ENCODE measurements around the gene TMEM63C.

Gene TMEM63C

DNA sequence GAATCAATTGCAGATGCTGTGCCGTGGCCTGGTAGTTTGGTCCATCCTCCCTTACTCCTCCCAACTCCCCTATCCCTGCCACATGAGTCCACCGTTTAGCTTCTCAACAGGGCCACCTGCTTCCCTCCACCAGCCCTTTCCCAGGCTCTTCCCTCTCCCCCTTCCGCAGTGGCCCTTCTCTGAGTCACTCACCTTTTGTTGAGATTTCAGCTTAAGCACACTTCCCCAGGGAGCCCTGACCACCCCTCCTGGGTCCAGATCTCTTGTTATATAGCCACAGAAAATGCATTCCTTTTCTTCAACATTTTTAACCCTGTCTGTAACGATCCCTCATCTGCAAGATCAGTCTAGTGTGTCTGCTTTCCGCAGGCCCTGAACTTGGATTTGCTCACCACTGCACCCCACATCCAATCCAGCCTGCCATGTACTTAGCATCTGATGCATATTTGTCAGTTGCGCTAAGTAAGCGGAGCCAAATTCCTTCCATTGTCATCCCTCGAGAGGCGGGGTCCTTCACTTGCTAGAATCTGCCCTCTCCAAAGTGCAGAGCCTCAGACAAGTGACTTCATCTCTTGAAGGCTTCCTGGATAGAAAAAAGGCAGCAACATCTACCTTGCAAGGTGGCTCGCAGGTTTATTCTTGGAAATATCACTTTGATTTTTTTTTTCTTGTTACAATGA lies 41.1 kb downstream of the TMEM63C start:
- DNase-seq, result no peak

DNA sequence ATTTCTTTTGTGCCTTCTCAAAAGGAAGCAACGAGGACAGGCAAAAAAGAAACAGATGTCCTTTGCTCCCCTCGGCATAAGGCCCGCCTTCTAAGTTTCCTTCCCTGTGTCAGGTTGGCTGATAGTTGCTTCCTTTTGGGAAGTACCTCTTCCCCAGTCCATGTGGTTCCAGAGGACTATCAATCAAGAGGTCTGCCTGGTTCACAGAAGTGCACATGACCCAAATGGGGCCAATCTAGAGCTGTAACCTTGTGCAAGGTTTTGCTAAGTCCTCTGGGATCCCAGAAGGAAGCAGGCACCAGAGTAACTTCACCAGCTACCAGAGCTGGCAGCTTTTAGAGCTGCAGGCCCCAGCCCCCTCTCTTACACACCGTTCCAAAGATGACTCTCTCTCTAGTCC lies 42.6 kb downstream of the TMEM63C start:
- no peak for DNase-seq

DNA sequence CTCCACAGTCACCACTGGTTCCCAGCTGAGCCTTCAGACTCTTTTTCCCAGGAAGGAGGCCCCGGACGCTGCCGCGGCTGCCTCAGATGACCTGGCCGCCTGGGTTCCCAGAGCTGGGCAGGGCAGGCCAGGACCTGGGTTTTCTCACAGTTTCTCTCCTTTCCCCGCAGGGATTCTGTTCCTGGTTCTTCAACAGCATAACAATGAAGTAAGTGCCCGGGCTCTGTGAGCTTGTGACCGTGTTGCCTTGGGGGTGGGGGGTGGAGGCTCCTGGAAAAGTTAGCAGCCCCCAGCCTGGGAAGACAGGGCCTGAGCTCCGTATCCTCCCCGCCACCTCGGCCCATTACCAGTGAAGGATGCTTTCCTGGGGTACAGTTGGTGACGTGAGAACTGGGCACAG lies 43.7 kb downstream of the TMEM63C start:
- no peak for DNase-seq

- DNase-seq, result no peak
Measured at GRCh38 chr14:77225892-77226557, 44.4 kb downstream of the TMEM63C start.

GRCh38 chr14:77228056-77228455 lies 46.5 kb downstream of the TMEM63C start:
- no peak for DNase-seq

DNA sequence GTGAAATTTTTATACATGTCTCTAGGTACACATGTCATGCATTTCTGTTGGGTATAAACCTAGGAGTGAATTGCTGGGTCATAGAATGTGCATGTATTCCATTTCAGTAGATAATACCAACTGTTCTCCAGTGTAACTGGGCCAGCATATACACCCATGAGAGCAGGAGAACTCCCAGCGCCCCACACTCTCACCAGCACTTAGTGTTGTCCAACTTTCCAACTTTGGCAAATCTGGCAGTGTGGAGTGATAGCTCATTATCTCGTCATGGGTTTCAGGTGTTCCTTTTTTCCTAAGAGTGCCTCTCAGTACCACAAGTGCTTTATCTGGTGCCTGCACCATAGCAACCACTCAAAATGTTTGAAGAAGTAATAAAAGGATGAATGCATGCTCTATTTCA lies 49.3 kb downstream of the TMEM63C start:
- DNase-seq, result no peak

DNA sequence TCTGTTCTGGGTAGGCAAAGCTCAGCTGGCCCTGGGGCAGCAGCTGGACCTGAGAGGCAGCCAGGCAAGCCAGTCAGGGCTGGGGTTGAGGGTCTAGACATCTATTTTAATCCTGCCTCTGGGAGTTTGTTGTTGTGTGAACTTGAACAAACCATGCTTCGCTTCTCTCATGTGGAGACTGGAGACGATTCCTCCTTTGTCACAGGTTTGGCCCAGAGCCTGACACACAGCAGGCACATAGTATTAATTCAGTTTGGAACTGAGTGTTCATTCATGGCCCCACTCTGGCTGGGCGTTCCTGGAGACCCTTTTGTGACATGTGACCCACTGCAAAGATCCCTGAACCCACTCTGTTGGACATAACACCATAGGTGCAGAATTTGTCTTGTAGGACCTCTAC lies 50.1 kb downstream of the TMEM63C start:
- DNase-seq, result no peak

GRCh38 chr14:77236814-77237213 lies 55.2 kb downstream of the TMEM63C start:
- DNase-seq, result no peak

GRCh38 chr14:77238356-77238755 lies 56.8 kb downstream of the TMEM63C start:
- DNase-seq, result no peak

DNA sequence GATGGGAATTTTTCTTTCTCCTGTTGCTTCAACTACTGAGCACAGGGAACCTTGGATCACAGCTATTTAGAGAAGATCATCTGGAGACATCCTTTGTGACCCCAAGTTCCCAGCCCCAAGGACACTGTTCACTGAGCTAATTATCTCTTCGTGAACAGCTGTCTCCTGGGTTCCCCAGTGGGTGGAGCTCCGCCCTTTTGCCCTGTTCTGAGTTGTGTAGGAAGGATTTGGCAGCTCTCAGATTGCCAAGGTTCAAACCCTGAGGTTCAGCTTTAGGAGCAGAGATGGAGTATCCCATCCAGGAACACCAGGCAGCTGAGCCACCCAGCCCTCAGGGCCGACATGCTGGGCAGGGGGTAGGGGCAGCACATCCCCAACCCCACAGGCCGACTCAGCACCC lies 57.4 kb downstream of the TMEM63C start:
- no peak for DNase-seq

DNA sequence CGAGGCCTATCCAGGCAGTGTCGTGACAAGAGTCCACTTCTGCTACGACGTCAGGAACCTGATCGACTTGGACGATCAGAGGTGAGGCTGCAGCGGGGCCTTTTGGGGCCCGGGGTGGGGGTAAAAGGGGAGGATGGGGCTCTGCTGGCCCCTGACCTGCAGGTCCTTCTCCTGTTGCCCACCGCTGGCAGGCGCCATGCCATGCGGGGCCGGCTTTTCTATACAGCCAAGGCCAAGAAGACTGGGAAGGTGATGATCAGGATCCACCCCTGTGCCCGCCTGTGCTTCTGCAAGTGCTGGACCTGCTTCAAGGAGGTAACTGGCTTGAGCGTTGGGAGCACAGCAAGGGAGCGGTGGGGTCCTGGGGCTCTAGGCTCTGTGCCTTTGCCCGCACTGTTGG lies 57.8 kb downstream of the TMEM63C start:
- DNase-seq, result no peak

GRCh38 chr14:77240336-77240915 lies 58.8 kb downstream of the TMEM63C start:
- DNase-seq, result no peak

DNA sequence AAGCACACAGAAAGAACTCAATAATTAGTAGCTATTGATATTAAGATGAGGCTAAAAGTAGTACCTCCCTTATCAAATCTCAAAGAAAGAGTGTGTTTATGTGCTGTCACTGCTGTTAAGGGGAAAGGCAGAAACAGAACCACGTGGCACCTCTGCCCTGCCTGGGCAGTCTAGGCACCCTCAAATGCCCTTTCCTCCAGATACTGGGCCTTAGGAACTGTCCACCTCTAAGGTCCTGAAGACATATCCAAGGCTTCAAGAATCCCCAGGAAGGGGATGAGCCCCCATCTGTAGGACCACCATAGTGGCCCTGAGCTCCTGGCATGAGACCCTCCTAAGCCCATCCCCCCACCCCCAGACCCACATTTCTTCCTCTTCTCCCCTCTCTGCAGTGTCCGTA lies 60.4 kb downstream of the TMEM63C start:
- DNase-seq, result no peak

DNA sequence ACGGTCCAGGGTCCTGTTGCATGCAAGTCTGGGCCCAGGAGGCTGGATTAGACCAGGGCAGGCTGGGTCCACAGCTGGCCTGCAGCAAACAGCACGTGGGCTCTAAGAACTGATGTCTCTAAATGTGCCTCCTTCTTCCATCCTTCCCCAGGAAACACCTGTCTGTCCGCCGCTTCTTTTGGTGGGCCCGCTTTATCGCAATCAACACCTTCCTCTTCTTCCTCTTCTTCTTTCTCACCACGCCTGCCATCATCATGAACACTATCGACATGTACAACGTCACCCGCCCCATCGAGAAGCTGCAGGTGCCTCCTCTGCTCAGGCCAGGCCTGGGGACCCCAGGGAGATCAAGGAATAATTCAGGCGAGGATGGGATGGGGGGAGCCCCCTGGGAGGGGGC lies 61.2 kb downstream of the TMEM63C start:
- DNase-seq, result no peak

DNA sequence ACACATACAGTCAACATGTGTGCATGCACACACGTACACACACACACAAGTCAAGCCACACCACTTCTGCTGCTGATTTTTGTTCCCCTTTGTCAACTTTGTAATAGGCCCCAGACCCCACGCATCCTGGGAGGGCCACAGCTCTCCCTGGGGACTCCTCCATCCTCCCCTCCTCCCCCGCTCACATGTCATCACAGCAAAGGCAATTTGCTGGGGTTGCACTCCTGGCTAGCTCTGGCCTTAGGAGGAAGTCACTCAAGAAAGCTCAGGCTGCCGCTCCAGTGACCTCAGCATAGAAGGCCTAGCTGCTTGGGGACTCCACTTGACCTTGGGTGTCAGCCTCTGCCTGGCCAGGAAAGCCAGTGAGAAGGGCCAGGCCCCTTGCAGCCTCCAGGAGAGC lies 62.3 kb downstream of the TMEM63C start:
- DNase-seq, result no peak

DNA sequence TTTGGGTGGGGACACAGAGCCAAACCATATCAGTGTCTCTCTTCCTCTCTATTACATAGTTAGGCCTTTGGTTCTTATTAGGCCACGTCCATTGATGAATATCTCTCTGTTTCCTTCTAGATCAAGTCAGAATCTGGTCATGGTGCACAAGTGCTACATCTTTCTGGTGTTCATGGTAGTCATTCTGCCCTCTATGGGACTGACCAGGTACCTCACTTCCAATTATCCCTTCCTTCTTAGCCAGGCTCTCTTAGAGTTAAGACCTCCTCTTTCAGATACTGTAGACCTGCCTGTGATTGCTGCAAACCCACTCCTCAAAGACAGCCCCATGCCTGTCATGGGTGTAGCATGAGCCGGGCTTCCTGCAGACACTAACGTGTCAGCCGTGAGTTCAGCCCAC lies 64.2 kb downstream of the TMEM63C start:
- DNase-seq, result no peak

GRCh38 chr14:77246784-77247183 lies 65.2 kb downstream of the TMEM63C start:
- DNase-seq, result no peak

GRCh38 chr14:77248666-77249065 lies 67.1 kb downstream of the TMEM63C start:
- no peak for DNase-seq

DNA sequence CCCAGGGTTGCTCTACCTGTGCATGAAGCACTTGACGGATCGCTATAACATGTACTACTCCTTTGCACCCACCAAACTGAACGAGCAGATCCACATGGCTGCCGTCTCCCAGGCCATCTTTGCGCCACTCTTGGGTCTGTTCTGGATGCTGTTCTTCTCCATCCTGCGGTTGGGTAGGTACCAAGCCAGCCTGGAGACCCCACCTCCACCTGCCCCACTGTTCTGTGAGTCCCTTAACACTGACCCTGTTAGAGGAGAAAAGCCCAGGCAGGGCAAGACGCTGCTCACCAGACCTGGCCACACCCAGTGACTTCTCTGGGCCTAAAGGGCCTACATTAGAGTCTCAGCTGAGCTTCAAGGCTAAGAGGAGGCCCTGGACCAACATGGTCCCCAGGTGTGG lies 67.7 kb downstream of the TMEM63C start:
- DNase-seq, result no peak

DNA sequence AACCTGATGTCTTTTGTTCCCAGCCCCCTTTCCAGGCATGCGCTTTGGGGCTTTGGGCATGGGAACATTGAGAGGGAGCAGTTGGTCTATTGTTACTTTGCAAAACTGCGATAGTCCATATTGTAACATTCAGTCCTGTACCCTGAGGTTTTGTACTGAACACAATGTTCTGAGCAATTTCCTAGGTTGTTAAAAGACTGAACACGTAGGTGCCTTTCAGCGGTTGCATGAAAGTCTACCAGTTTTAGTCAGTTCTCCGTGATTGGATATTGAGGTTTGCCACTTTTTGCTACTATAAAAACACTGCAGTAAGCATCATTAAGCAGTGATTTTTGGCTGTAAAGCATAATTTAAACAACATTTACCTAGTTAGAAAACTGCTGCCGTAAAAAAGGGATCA lies 69.3 kb downstream of the TMEM63C start:
- no peak for DNase-seq

- DNase-seq, result no peak
Measured at GRCh38 chr14:77251870-77252269, 70.3 kb downstream of the TMEM63C start.

DNA sequence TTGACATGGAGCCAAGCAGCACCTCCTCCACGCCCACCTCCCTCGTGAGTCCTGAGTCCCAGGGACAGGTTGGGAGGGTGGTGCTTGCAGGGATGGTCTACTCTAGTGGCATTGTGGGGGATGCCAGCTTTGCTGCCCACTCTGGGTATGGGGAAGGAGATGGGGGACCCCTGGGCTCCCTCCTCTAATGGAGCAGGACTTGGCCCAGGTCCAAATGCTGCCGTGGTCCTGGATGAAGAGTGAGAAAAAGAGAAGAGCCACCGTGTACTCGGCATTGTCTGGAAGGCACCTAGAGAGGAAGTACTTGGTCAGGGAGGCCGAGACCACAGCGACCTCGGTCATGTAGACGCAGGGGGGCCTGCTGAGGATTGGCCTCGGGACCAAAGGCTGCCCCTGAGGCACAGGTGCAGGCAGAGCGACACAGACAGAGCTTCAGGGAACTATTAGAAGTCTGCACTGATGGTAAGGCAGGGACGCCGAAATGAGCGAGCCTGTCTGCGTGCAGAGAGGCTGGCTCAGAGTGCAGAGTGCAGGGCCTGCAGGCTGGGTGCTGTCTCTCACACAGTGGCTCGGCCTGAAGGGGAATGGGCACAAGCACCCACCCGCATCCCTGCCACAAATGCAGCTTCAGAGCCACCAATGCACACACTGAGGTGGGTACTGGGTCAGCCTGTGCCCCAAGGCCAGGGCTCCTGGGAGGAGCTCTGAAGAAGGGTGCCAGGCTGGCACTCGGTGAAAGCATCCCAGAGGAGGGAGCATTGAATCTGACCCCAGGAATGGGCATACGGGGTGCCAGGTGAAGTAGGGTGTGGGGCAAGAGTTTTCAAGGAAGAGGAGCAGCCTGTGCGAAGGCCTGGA lies 72.0 kb downstream of the TMEM63C start:
- DNase-seq, result no peak

GRCh38 chr14:77256694-77257093 lies 75.1 kb downstream of the TMEM63C start:
- DNase-seq, result no peak

- no peak for DNase-seq
Measured at GRCh38 chr14:77257700-77258099, 76.1 kb downstream of the TMEM63C start.

Data from COR-L47 (cell line).